Fibroblast of pulmonary artery (primary cell): Measurements from ENCODE around the gene JSRP1.

Experiments
- DNase-seq: peaks from one replicate; pipeline ENCODE4 v3.0.0-alpha.2; 2010; ENCODE audit warnings: low read depth
- H3K4me3 ChIP-seq: replicated peaks from 2 replicates; pipeline ENCODE4 v1.5.1; 2011; ENCODE audit warnings: low read depth, mild to moderate bottlenecking, control low read depth, low read length, moderate library complexity
- TF ChIP-seq, protein P1 (sequence below): IDR thresholded peaks from 2 replicates; pipeline ENCODE4 v1.5.1; 2011; ENCODE audit warnings: mild to moderate bottlenecking, control low read depth, low read length, inconsistent platforms; ENCODE audit errors: missing control alignments

The JSRP1 gene

DNA sequence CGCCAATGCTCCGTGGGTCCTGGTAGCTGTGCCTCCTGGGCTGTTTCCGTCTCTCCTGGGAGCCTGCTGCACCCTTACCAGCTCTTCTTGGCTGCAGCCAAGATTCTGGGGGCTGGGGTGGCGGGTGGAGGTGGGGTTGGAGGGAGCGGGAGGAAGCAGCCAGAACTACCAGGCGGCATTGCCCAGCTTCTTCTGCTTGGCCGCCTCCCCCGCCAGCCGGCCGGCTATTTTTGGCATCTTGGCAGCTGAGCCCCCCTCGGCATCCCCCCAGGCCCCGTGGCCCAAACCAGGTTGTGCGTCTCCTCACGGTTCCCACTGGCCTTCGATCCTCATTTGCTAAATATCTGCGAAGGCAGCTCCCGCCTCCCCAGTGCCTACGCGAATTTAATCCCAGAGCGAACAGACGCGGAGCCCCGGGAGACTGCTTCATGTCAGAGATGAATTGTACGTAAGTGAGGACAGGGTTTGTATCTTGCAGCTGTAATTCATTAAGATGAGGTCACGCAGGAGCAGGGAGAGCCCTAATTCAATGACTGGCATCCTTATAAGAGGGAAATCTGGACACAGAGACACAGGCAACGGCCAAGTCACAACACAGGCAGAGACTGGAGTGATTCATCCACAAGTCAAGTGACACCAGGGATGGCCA, 38.6 kb upstream of the JSRP1 start:
- TF ChIP-seq, protein P1, sequence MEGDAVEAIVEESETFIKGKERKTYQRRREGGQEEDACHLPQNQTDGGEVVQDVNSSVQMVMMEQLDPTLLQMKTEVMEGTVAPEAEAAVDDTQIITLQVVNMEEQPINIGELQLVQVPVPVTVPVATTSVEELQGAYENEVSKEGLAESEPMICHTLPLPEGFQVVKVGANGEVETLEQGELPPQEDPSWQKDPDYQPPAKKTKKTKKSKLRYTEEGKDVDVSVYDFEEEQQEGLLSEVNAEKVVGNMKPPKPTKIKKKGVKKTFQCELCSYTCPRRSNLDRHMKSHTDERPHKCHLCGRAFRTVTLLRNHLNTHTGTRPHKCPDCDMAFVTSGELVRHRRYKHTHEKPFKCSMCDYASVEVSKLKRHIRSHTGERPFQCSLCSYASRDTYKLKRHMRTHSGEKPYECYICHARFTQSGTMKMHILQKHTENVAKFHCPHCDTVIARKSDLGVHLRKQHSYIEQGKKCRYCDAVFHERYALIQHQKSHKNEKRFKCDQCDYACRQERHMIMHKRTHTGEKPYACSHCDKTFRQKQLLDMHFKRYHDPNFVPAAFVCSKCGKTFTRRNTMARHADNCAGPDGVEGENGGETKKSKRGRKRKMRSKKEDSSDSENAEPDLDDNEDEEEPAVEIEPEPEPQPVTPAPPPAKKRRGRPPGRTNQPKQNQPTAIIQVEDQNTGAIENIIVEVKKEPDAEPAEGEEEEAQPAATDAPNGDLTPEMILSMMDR = no peak

DNA sequence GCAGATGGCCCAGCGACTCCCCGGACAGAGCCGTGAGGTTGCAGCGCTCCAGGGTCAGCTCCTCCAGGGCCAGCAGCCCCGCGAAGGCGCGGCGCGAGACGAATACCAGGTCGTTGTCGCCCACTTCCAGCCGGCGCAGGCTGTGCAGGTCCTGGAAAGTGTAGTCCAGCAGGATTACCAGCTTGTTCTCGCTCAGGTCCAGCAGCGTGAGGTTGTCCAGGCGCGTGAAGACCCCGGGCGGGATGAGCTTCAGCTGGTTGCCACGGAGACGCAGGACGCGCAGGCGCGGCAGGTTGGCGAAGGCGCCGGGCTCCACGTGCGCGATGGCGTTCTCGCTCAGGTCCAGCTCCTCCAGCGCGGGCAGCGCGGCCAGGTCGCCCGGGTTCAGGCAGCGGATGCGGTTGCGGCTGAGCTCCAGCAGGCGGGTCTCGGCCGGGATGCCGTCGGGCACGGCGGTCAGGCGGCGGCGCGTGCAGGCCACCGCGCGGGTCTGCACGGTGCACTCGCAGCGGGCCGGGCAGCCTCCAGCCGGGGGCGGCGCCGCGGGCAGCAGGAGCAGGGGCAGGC, 35.1 kb upstream of the JSRP1 start:
- TF ChIP-seq, protein P1 = no peak
- DNase-seq = no peak
- no peak overlapping the region for H3K4me3 ChIP-seq

More for the DNA sequence above, 38.6 kb upstream of the JSRP1 start:
- peak; percentile 66 for DNase-seq
- no peak overlapping the region for H3K4me3 ChIP-seq

DNA sequence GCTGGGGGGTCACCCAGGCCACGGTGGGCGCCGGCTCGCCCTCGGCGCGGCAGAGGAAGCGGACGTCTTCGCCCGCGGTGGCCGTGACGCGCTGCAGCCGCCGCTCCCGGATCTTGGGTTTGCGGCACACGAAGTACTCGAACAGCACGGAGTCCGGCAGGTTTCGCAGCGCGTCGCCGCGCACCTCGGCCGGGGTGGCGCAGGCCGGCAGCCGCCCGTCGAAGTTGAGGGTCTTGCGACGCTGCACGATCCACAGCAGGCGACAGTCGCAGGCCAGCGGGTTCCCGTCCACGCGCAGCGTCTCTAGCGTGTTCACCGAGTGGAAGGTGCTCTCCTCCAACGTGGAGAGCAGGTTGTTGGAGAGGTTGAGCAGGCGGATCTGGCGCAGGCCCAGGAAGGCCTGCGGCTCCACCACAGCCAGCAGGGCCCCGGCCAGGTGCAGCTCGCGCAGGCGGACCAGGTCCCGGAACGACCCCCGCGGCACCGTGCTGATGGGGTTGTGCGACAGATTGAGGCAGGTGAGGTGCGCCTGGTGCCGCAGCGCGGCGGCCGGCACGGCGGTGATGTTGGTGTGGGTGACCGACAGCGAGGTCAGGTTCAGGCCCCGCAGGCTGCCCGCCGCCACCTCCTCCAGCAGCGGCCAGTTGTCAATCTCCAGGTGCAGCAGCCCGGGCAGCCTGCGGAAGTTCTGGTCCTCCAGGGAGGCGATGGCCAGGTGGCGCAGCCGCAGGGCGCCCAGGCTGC, 34.4 kb upstream of the JSRP1 start:
- TF ChIP-seq, protein P1 = no peak
- DNase-seq = no peak

DNA sequence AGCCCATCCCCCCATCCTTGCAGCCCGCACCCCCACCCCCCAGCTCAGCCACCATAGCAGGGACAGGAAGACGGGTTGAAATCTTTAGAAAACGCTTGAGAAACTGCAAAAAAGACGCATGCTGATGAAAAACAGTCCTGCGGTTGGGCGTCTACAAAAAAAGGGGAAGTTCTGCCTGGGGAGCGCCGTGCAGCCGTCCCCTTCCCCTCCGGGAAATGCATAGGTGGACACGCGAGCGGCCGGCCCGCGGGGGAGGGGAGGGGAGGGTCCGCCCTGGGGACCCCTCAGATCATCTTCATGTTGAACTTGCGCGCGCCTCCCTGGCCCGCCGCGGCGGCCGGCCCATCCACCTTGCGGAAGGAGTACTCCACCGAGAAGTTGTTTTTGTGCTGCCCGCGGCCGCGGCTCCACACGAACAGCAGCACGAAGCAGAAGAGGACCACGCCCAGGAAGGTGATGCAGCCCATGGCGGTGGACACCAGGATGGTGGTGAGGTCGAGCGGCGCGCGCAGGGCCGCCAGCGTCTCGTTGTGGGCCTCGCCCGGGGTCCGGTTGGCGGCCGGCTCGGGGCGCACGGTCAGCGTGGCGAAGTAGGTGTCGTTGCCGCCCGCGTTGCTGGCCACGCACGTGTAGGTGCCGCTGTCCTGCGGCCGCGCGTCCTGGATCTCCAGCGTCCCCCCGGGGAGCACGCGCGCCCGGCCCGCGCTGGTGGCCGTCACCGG, 33.7 kb upstream of the JSRP1 start:
- DNase-seq = no peak
- H3K4me3 ChIP-seq = no peak overlapping the region

More for the DNA sequence above, 34.4 kb upstream of the JSRP1 start:
- H3K4me3 ChIP-seq = no peak overlapping the region

DNA sequence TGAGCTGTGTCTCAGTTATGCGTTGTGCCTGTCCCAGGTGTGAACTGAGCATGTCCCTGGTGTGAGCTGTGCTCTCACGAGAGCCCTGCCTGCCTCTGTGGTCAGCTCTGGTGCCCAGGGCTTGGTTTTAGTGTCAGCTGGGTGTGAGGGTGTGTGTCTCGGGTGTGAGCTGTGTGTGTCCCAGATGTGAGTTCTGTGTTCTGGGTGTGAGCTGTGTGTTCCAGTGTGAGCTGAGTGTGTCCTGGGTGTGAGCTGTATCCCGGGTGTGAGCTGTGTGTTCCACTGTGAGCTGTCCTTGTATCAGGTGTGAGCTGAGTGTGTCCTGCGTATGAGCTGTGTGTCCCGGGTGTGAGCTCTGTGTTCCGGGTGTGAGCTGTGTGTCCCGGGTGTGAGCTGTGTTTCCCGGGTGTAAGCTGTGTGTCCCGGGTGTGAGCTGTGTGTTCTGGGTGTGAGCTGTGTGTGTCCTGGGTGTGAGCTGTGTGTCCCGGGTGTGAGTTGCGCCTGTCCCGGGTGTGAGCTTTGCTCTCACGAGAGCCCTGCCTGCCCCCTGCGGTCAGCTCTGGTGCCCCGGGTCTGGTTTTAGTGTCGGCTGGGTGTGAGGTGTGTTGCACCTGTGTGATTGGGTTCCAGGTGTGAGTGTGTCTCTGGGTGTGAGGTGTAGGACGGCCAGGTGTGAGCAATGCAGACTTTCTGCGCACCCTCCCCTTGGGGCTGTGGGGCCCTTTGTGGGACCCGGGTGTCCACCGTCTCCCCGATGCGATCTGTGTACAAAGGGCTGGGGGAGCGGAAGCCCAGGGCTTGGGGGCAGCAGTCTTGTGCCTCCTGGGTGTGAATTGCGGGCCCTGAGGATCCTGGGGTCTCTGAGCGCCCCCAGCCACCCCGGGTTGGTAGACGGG, 32.8 kb upstream of the JSRP1 start:
- TF ChIP-seq, protein P1 = no peak
- no peak for DNase-seq
- H3K4me3 ChIP-seq = no peak overlapping the region

More for the DNA sequence above, 33.7 kb upstream of the JSRP1 start:
- TF ChIP-seq, protein P1 = no peak

DNA sequence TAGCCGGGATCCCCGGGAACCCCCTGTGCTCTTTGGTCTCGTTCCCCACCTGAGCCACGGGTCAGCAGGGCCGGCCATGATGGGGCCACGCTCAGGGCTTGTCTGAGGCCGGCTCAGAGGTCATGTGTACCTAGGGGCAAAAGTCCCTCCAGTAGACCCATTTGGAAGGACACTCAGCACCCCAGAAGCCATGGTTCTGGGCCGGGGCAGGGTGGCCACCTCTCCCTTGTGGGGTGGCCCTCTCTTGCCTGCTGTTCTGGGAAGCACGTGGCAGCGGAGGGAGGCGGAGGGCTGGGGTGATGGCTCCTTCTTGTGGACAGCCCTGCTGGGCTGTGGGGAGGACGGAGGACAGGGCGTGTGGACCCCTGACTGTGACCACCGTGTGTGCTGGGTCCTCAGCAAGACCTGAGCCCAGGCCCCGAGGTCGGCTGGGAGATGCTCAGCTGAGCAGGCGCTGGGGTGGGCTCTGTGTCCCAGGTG, 32.2 kb upstream of the JSRP1 start:
- no peak for DNase-seq
- H3K4me3 ChIP-seq = no peak overlapping the region
- TF ChIP-seq, protein P1 = no peak
